HL-60 (cell line): ENCODE results near the gene CNST.

Source experiments
- CTCF ChIP-seq: IDR thresholded peaks from one replicate; pipeline ENCODE4 v1.5.1; 2011; ENCODE audit warnings: low read length, control low read depth, inconsistent platforms; ENCODE audit not compliant: insufficient read depth
- GABPA ChIP-seq: IDR thresholded peaks from 2 replicates; pipeline ENCODE4 v1.6.1; 2012; ENCODE audit warnings: low read depth
- POLR2AphosphoS5 ChIP-seq: IDR thresholded peaks from 2 replicates; pipeline ENCODE4 v1.6.1; 2012; ENCODE audit warnings: low read depth
- REST ChIP-seq: IDR thresholded peaks from 2 replicates; pipeline ENCODE4 v1.6.1; 2012; ENCODE audit warnings: low read depth; ENCODE audit not compliant: insufficient replicate concordance
- SPI1 ChIP-seq: IDR thresholded peaks from 2 replicates; pipeline ENCODE4 v1.6.1; 2012; ENCODE audit warnings: low read depth, mild to moderate bottlenecking, borderline replicate concordance

- no peak for TF ChIP-seq CTCF
- no peak for TF ChIP-seq REST
- no peak; the same call in 1 of the 2 replicates for TF ChIP-seq GABPA
- peak; percentile 70; the same call in 1 of the 2 replicates for TF ChIP-seq SPI1
- TF ChIP-seq POLR2AphosphoS5: 0 out of 2 replicates have a peak, but pooled peaks have one; percentile 17
Observed at GRCh38 chr1:246527402-246528088, 38.7 kb upstream of the CNST start.
